ENCODE measurements around the gene UBE3B.

DNA sequence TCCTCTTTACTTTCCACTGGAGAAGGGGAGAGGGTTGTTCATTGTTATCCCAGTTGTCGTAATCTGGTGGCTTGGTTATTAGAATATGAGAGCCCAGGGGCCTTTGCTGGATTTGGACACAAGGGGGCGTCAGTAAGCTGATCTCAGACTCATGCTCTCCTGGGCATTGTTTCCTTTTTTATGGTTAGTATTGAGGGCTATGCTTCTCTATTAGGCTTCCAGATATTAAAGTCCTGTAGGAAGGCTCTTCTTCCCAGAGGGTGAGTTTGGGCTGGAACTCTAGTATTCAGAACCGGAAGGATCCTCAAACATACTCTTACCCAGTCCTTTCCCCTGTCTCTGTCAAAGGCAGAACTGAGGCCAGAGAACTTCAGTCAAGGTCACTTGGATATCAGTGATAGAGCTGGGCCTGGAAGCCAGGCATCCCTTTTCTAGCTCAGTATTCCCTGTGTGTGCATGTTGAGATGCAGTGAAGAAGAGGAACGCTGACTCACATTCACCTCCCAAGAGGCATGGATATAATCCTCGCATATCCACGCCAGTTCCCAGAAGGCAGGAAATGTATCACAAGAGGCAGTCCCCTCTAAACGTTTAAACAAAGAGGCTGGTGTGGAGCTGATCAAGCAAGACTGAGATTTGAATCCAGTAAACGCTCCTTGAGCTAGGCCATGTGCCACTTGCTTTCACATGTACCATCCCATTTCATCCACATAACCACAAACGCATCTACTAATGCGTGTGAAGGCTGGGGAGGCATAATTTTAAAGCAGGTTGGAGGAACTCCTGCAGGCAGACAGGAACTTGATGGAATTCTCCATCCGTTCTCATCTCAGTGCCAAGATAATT, 41.6 kb downstream of the UBE3B start:
- TF ChIP-seq ATF1 (CRISPR knock-in tag; IDR thresholded peaks at IDR 0.05) (no peak), ZNF121 (CRISPR knock-in tag; IDR thresholded peaks at IDR 0.05) (no peak), ZNF263 (CRISPR knock-in tag; IDR thresholded peaks at IDR 0.05; ENCODE audit: low read depth) (no peak), FOXP1 (CRISPR knock-in tag; IDR thresholded peaks at IDR 0.05; ENCODE audit: borderline replicate concordance) (no peak), IRF2 (CRISPR knock-in tag; IDR thresholded peaks at IDR 0.05; ENCODE audit: borderline replicate concordance, low read depth) (no peak), OVOL2 (CRISPR knock-in tag; IDR thresholded peaks at IDR 0.05; ENCODE audit: borderline replicate concordance) (no peak)
- TF ChIP-seq, protein P1, sequence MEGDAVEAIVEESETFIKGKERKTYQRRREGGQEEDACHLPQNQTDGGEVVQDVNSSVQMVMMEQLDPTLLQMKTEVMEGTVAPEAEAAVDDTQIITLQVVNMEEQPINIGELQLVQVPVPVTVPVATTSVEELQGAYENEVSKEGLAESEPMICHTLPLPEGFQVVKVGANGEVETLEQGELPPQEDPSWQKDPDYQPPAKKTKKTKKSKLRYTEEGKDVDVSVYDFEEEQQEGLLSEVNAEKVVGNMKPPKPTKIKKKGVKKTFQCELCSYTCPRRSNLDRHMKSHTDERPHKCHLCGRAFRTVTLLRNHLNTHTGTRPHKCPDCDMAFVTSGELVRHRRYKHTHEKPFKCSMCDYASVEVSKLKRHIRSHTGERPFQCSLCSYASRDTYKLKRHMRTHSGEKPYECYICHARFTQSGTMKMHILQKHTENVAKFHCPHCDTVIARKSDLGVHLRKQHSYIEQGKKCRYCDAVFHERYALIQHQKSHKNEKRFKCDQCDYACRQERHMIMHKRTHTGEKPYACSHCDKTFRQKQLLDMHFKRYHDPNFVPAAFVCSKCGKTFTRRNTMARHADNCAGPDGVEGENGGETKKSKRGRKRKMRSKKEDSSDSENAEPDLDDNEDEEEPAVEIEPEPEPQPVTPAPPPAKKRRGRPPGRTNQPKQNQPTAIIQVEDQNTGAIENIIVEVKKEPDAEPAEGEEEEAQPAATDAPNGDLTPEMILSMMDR (IDR thresholded peaks at IDR 0.05): peak; percentile 72; the same call in 1 of the 2 replicates
- TF ChIP-seq, protein P2, sequence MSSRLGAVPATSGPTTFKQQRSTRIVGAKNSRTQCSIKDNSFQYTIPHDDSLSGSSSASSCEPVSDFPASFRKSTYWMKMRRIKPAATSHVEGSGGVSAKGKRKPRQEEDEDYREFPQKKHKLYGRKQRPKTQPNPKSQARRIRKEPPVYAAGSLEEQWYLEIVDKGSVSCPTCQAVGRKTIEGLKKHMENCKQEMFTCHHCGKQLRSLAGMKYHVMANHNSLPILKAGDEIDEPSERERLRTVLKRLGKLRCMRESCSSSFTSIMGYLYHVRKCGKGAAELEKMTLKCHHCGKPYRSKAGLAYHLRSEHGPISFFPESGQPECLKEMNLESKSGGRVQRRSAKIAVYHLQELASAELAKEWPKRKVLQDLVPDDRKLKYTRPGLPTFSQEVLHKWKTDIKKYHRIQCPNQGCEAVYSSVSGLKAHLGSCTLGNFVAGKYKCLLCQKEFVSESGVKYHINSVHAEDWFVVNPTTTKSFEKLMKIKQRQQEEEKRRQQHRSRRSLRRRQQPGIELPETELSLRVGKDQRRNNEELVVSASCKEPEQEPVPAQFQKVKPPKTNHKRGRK (CRISPR knock-in tag; IDR thresholded peaks at IDR 0.05; ENCODE audit: borderline replicate concordance): no peak
- TF ChIP-seq, protein P3, sequence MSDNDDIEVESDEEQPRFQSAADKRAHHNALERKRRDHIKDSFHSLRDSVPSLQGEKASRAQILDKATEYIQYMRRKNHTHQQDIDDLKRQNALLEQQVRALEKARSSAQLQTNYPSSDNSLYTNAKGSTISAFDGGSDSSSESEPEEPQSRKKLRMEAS (CRISPR knock-in tag; IDR thresholded peaks at IDR 0.05): no peak
- TF ChIP-seq, protein P4, sequence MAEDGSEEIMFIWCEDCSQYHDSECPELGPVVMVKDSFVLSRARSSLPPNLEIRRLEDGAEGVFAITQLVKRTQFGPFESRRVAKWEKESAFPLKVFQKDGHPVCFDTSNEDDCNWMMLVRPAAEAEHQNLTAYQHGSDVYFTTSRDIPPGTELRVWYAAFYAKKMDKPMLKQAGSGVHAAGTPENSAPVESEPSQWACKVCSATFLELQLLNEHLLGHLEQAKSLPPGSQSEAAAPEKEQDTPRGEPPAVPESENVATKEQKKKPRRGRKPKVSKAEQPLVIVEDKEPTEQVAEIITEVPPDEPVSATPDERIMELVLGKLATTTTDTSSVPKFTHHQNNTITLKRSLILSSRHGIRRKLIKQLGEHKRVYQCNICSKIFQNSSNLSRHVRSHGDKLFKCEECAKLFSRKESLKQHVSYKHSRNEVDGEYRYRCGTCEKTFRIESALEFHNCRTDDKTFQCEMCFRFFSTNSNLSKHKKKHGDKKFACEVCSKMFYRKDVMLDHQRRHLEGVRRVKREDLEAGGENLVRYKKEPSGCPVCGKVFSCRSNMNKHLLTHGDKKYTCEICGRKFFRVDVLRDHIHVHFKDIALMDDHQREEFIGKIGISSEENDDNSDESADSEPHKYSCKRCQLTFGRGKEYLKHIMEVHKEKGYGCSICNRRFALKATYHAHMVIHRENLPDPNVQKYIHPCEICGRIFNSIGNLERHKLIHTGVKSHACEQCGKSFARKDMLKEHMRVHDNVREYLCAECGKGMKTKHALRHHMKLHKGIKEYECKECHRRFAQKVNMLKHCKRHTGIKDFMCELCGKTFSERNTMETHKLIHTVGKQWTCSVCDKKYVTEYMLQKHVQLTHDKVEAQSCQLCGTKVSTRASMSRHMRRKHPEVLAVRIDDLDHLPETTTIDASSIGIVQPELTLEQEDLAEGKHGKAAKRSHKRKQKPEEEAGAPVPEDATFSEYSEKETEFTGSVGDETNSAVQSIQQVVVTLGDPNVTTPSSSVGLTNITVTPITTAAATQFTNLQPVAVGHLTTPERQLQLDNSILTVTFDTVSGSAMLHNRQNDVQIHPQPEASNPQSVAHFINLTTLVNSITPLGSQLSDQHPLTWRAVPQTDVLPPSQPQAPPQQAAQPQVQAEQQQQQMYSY (CRISPR knock-in tag; IDR thresholded peaks at IDR 0.05): no peak
- TF ChIP-seq, protein P5, sequence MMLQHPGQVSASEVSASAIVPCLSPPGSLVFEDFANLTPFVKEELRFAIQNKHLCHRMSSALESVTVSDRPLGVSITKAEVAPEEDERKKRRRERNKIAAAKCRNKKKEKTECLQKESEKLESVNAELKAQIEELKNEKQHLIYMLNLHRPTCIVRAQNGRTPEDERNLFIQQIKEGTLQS (CRISPR knock-in tag; conservative IDR thresholded peaks at IDR 0.05): no peak
